Measurements from ENCODE around the gene EVI2B. TPM values are rescaled to one million over a fixed set of nuclear protein-coding genes. Genes with fewer than 3 reads are reported as not detected.

Gene EVI2B
- total RNA-seq, 1 experiment from 2014 or later: not detected

DNA sequence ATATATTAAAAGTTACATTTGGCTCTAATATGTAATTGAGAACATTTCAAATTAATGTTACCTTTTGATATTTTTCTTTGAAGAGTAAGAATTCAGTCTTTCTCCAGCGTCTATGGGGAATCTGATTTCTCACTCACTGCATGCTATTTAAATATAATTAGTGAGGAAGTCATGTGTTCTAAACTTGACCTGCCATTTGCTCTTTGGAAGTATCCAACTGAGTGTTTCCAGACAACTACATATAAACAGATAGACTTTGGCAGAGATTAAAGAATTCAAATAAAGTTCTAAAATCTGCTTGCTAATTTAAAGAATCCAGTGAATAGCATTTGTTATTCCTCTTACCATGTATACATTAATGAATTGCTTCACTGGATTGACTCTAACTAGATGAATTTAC, 40.3 kb downstream of the EVI2B start:
- no peak overlapping the region for H4K5ac ChIP-seq (ENCODE audit: insufficient read length, low read depth, low read length)
- no peak overlapping the region for H2BK15ac ChIP-seq (ENCODE audit: low read depth, low read length)
- H4K20me1 ChIP-seq (ENCODE audit: control insufficient read depth, insufficient read depth, insufficient read length): no peaks in the 10 kb centered on the region
- Mint-ChIP-seq H3K27me3 (ENCODE audit: low read depth) (no peaks in the 10 kb centered on the region), H3K27ac (no peak overlapping the region), H3K36me3 (ENCODE audit: insufficient read depth in 1 of 3, low read depth in 3 of 3) (peaks cover 0 to 32% (median 16%) of the 10 kb centered on the region in 3 experiments; a peak in 5 of 7 replicates), H3K9me3 (no peaks in the 10 kb centered on the region), H3K4me3 (no peak overlapping the region), H3K4me1 (peaks cover 8 to 11% of the 10 kb centered on the region in 2 experiments)
- H3K79me1 ChIP-seq (ENCODE audit: insufficient read depth, low read depth, low read length, poor library complexity, severe bottlenecking): no peaks in the 10 kb centered on the region
- H3K27me3 ChIP-seq (ENCODE audit: insufficient read depth, low read length): no peaks in the 10 kb centered on the region
- no peak overlapping the region for H4K8ac ChIP-seq (replicated peaks; ENCODE audit: insufficient read length, low read depth, low read length)
- no peak overlapping the region for H2AK5ac ChIP-seq (ENCODE audit: insufficient read length, low read length)
- H2BK120ac ChIP-seq (ENCODE audit: low read depth, low read length, poor library complexity, severe bottlenecking): no peak overlapping the region
- H2AFZ ChIP-seq (ENCODE audit: low read length): no peak overlapping the region
- no peak overlapping the region for H3K56ac ChIP-seq (ENCODE audit: insufficient read length, low read depth, low read length)
- H3T11ph ChIP-seq (ENCODE audit: low read length): no peak overlapping the region
- H3K14ac ChIP-seq (ENCODE audit: insufficient read depth, low read length): no peak overlapping the region
- no peak overlapping the region for H4K91ac ChIP-seq (ENCODE audit: insufficient read length, low read depth, low read length)
- H3K4ac ChIP-seq (ENCODE audit: low read depth, low read length): no peak overlapping the region
- H3K23ac ChIP-seq (ENCODE audit: insufficient read length, low read depth, low read length): no peak overlapping the region
- no peaks in the 10 kb centered on the region for H3K9me3 ChIP-seq (ENCODE audit: control insufficient read depth, low read depth, low read length)
- no peak overlapping the region for H2BK12ac ChIP-seq (ENCODE audit: insufficient read length, low read depth, low read length)
- H3K9ac ChIP-seq (ENCODE audit: extremely low read depth, insufficient read length, low read length): no peak overlapping the region
- no peaks in the 10 kb centered on the region for H3K79me2 ChIP-seq (ENCODE audit: insufficient read depth, low read length)
- no peak overlapping the region for H2BK5ac ChIP-seq (ENCODE audit: insufficient read length, low read length)
- H3K23me2 ChIP-seq (ENCODE audit: insufficient read length, low read depth, low read length, poor library complexity, severe bottlenecking): no peaks in the 10 kb centered on the region
- no peak overlapping the region for H3K27ac ChIP-seq (ENCODE audit: insufficient read length, low read depth, low read length)
- DNase-seq: no peak
- no peak overlapping the region for H3K18ac ChIP-seq (ENCODE audit: insufficient read length, low read depth, low read length)
- no CpG with 5 or more reads among the region's 1 CpG for WGBS (ENCODE audit: extremely low coverage, insufficient read length, low lambda C conversion rate)
- no peak overlapping the region for H2BK20ac ChIP-seq (ENCODE audit: low read depth, low read length, poor library complexity, severe bottlenecking)
- H3K4me2 ChIP-seq (ENCODE audit: insufficient read depth, insufficient read length, low read length): no peak overlapping the region
- 0 out of 2 replicates have a peak, but pooled peaks cover 3% of the 10 kb centered on the region for H3K4me1 ChIP-seq (ENCODE audit: insufficient read depth, low read length)
- TF ChIP-seq, protein P1, sequence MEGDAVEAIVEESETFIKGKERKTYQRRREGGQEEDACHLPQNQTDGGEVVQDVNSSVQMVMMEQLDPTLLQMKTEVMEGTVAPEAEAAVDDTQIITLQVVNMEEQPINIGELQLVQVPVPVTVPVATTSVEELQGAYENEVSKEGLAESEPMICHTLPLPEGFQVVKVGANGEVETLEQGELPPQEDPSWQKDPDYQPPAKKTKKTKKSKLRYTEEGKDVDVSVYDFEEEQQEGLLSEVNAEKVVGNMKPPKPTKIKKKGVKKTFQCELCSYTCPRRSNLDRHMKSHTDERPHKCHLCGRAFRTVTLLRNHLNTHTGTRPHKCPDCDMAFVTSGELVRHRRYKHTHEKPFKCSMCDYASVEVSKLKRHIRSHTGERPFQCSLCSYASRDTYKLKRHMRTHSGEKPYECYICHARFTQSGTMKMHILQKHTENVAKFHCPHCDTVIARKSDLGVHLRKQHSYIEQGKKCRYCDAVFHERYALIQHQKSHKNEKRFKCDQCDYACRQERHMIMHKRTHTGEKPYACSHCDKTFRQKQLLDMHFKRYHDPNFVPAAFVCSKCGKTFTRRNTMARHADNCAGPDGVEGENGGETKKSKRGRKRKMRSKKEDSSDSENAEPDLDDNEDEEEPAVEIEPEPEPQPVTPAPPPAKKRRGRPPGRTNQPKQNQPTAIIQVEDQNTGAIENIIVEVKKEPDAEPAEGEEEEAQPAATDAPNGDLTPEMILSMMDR (conservative IDR thresholded peaks at IDR 0.05): no peak
